ENCODE data around the gene TEX26. TPM values are rescaled to one million over a fixed set of nuclear protein-coding genes. Genes with fewer than 3 reads are reported as not detected.

The TEX26 gene
- total and polyA plus RNA-seq, 9 of the 15 experiments (the other 6 are each of a cell fraction or from before 2014, with no cell fraction given): not detected

DNA sequence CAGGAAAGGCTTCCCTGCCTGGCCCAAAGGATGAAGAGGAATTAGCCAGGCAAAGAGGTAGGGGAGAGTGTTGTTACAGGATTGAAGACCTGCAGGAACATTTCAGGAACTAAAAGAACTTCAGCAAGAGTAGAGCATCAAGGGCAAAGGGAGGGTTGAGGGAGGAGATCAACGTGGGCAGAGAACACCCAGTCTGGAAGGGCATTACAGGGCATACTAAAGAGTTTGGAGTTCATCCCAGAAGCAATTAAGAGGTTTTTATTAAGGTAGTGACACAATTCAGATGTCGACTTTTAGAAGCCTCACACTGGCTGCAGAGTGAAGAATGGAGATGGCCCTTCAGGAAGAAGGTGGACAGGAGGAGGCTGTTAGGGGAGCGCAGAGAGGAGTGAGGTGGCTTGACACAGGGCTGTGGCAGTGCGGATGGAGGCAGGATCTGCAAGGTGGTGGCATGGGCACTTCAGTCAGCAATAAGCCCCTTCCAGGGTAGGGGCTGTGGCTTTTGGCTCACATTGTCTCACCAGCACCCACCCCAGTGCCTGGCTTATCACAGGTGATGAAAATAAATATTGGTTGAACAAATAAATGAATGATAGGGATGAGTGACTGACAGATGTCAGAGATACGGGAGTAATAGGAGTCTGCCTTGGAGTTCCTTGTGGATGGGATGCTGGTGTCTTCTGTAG is 24.9 kb downstream of the TEX26 start (continued):
- TF ChIP-seq, protein P1, sequence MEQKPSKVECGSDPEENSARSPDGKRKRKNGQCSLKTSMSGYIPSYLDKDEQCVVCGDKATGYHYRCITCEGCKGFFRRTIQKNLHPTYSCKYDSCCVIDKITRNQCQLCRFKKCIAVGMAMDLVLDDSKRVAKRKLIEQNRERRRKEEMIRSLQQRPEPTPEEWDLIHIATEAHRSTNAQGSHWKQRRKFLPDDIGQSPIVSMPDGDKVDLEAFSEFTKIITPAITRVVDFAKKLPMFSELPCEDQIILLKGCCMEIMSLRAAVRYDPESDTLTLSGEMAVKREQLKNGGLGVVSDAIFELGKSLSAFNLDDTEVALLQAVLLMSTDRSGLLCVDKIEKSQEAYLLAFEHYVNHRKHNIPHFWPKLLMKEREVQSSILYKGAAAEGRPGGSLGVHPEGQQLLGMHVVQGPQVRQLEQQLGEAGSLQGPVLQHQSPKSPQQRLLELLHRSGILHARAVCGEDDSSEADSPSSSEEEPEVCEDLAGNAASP (IDR thresholded peaks at IDR 0.05): no peak
- TF ChIP-seq ZNF212 (CRISPR knock-in tag; IDR thresholded peaks at IDR 0.05) (no peak), SIX5 (IDR thresholded peaks at IDR 0.05; ENCODE audit: borderline replicate concordance in 1 of 2, insufficient read depth in 1 of 2, low read depth in 1 of 2, low read length in 2 of 2) (no peak), CREB1 (IDR thresholded peaks at IDR 0.05) (no peak), CREB1 (CRISPR knock-in tag; IDR thresholded peaks at IDR 0.05) (no peak), HOXB6 (CRISPR knock-in tag; IDR thresholded peaks at IDR 0.05; ENCODE audit: borderline replicate concordance) (no peak), ZC3H4 (CRISPR knock-in tag; IDR thresholded peaks at IDR 0.05; ENCODE audit: borderline replicate concordance) (no peak), PHF21A (IDR thresholded peaks at IDR 0.05; ENCODE audit: borderline replicate concordance, low read depth) (no peak), PTRF (tag; IDR thresholded peaks at IDR 0.05) (no peak)
- TF ChIP-seq, protein P2, sequence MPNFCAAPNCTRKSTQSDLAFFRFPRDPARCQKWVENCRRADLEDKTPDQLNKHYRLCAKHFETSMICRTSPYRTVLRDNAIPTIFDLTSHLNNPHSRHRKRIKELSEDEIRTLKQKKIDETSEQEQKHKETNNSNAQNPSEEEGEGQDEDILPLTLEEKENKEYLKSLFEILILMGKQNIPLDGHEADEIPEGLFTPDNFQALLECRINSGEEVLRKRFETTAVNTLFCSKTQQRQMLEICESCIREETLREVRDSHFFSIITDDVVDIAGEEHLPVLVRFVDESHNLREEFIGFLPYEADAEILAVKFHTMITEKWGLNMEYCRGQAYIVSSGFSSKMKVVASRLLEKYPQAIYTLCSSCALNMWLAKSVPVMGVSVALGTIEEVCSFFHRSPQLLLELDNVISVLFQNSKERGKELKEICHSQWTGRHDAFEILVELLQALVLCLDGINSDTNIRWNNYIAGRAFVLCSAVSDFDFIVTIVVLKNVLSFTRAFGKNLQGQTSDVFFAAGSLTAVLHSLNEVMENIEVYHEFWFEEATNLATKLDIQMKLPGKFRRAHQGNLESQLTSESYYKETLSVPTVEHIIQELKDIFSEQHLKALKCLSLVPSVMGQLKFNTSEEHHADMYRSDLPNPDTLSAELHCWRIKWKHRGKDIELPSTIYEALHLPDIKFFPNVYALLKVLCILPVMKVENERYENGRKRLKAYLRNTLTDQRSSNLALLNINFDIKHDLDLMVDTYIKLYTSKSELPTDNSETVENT (CRISPR knock-in tag; IDR thresholded peaks at IDR 0.05): no peak
- TF ChIP-seq, protein P3, sequence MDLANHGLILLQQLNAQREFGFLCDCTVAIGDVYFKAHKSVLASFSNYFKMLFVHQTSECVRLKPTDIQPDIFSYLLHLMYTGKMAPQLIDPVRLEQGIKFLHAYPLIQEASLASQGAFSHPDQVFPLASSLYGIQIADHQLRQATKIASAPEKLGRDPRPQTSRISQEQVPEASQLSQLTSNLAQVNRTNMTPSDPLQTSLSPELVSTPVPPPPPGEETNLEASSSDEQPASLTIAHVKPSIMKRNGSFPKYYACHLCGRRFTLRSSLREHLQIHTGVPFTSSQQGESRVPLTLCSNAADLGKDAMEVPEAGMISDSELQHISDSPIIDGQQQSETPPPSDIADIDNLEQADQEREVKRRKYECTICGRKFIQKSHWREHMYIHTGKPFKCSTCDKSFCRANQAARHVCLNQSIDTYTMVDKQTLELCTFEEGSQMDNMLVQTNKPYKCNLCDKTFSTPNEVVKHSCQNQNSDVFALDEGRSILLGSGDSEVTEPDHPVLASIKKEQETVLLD (IDR thresholded peaks at IDR 0.05): no peak
- TF ChIP-seq, protein P4, sequence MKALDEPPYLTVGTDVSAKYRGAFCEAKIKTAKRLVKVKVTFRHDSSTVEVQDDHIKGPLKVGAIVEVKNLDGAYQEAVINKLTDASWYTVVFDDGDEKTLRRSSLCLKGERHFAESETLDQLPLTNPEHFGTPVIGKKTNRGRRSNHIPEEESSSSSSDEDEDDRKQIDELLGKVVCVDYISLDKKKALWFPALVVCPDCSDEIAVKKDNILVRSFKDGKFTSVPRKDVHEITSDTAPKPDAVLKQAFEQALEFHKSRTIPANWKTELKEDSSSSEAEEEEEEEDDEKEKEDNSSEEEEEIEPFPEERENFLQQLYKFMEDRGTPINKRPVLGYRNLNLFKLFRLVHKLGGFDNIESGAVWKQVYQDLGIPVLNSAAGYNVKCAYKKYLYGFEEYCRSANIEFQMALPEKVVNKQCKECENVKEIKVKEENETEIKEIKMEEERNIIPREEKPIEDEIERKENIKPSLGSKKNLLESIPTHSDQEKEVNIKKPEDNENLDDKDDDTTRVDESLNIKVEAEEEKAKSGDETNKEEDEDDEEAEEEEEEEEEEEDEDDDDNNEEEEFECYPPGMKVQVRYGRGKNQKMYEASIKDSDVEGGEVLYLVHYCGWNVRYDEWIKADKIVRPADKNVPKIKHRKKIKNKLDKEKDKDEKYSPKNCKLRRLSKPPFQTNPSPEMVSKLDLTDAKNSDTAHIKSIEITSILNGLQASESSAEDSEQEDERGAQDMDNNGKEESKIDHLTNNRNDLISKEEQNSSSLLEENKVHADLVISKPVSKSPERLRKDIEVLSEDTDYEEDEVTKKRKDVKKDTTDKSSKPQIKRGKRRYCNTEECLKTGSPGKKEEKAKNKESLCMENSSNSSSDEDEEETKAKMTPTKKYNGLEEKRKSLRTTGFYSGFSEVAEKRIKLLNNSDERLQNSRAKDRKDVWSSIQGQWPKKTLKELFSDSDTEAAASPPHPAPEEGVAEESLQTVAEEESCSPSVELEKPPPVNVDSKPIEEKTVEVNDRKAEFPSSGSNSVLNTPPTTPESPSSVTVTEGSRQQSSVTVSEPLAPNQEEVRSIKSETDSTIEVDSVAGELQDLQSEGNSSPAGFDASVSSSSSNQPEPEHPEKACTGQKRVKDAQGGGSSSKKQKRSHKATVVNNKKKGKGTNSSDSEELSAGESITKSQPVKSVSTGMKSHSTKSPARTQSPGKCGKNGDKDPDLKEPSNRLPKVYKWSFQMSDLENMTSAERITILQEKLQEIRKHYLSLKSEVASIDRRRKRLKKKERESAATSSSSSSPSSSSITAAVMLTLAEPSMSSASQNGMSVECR (CRISPR knock-in tag; IDR thresholded peaks at IDR 0.05): no peak
- TF ChIP-seq, protein P5, sequence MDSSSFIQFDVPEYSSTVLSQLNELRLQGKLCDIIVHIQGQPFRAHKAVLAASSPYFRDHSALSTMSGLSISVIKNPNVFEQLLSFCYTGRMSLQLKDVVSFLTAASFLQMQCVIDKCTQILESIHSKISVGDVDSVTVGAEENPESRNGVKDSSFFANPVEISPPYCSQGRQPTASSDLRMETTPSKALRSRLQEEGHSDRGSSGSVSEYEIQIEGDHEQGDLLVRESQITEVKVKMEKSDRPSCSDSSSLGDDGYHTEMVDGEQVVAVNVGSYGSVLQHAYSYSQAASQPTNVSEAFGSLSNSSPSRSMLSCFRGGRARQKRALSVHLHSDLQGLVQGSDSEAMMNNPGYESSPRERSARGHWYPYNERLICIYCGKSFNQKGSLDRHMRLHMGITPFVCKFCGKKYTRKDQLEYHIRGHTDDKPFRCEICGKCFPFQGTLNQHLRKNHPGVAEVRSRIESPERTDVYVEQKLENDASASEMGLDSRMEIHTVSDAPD (CRISPR knock-in tag; IDR thresholded peaks at IDR 0.05): no peak

Data from K562 (cell line).